Measurements from ENCODE around the gene SLC14A1. TPM values are rescaled to one million over a fixed set of nuclear protein-coding genes. Genes with fewer than 3 reads are reported as not detected.

SLC14A1 gene
- total RNA-seq, 1 donor from 2014 or later, result 3.4 TPM

DNA sequence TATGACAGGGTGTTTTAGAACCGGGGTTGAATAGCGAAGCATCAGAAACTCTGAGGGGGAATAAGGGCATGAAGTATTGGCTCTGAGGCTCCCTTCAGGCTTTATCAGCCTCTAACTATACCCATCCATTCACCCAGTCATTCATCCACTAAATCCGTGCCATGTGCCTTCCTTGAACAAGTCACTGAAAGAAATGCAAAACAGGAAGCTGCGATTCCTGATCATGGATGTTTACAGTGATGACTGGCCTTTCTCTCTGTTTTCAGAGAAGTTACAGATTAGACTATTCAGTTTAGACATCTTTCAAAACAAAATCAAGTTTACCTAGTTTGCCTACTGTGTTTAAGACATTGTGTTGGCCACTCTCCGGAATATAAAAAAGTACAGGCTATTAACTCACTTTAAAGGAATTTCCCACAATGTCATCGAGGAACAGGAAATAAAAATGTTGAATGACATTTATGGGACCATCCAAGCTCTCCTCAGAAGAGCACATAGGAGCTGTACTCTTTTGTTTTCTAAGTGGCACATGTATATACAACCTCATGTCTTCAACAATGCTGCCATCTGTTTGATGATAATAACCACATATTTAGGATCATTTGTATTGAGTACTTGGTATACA, 43.8 kb upstream of the SLC14A1 start:
- no peak for TF ChIP-seq POLR2A (IDR thresholded peaks at IDR 0.05)
- TF ChIP-seq POLR2AphosphoS5 (IDR thresholded peaks at IDR 0.05; ENCODE audit: insufficient read depth in 1 of 2, low read depth in 1 of 2), result no peak
- TF ChIP-seq, protein P1, sequence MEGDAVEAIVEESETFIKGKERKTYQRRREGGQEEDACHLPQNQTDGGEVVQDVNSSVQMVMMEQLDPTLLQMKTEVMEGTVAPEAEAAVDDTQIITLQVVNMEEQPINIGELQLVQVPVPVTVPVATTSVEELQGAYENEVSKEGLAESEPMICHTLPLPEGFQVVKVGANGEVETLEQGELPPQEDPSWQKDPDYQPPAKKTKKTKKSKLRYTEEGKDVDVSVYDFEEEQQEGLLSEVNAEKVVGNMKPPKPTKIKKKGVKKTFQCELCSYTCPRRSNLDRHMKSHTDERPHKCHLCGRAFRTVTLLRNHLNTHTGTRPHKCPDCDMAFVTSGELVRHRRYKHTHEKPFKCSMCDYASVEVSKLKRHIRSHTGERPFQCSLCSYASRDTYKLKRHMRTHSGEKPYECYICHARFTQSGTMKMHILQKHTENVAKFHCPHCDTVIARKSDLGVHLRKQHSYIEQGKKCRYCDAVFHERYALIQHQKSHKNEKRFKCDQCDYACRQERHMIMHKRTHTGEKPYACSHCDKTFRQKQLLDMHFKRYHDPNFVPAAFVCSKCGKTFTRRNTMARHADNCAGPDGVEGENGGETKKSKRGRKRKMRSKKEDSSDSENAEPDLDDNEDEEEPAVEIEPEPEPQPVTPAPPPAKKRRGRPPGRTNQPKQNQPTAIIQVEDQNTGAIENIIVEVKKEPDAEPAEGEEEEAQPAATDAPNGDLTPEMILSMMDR (IDR thresholded peaks at IDR 0.05), result no peak
- Histone ChIP-seq H3K27me3 (no peaks in the 10 kb centered on the region), H3K4me1 (no peaks in the 10 kb centered on the region), H3K4me3 (no peak overlapping the region), H3K9me3 (no peaks in the 10 kb centered on the region), H3K36me3 (no peaks in the 10 kb centered on the region), H3K27ac (no peak overlapping the region)
- intact Hi-C loops (cut with DNase I), result loop anchor here (10.0 kb wide), 2 partner anchors 195 to 395 kb away; partner anchors contain the start of gene PSTPIP2
- no peak for DNase-seq (ENCODE audit: extremely low spot score in 2 of 2)

DNA sequence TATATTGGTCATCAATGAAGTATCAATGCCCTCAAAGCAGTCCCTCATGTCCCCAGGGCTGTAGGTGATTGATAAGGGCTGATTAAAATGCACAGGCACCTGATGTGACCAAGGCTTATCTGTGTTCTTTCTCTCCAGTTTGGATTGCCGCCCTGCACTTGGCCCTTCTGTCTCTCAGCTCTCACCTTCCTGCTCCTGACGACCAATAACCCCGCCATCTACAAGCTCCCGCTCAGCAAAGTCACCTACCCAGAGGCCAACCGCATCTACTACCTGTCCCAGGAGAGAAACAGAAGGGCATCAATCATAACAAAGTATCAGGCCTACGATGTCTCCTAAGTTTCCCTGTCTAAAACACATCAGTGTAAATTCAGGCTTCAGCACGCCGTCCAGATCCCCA, 41.8 kb upstream of the SLC14A1 start:
- H3K4me1 ChIP-seq, result no peaks in the 10 kb centered on the region
- DNase-seq (ENCODE audit: extremely low spot score in 2 of 2), result peak in 1 of 2 donors; percentile 28
- intact Hi-C loops (cut with DNase I), result loop anchor here (10.0 kb wide), 2 partner anchors 193 to 393 kb away; partner anchors contain the start of gene PSTPIP2
- no peak overlapping the region for H3K27ac ChIP-seq
- TF ChIP-seq POLR2AphosphoS5 (IDR thresholded peaks at IDR 0.05; ENCODE audit: insufficient read depth in 1 of 2, low read depth in 1 of 2) (no peak), POLR2A (IDR thresholded peaks at IDR 0.05) (no peak)
- TF ChIP-seq, protein P1 (IDR thresholded peaks at IDR 0.05), result no peak
- H3K27me3 ChIP-seq, result no peaks in the 10 kb centered on the region
- no peak overlapping the region for H3K4me3 ChIP-seq
- H3K36me3 ChIP-seq, result no peaks in the 10 kb centered on the region
- no peaks in the 10 kb centered on the region for H3K9me3 ChIP-seq

DNA sequence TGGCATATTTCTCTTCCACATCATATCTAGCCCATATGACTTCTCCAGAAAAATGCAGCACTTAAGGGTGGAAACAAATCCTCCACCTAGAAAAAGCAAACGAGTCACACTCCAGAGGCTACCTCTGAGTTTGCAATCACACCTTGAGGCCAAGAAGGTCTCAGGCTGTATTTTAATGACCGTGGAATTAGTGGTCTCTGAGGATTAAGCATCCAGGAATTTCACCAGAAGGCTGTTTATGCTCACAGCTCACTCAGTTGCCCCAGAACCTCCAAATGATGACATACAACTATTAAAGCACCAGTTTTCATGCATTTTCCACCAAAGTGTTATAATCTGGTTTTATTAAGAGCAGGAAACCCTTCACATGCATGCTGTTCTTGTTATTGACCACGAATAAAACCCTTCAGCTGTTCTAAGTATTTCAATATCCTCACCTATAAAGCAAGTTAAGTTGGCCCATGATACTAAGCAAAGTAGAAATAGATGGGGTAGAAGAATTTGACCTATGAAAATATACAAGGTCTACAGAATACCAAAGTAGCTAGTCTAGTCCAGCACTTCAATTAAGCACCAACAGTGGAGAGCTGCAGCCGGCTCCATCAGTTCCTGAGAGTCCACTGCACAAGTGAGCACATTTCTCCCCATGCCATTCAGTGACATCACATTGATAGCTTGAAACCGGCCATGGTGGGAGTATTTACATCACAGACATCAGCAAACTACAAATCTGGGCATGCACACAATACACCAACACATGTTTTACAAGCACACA, 39.5 kb upstream of the SLC14A1 start:
- H3K4me1 ChIP-seq, result no peaks in the 10 kb centered on the region
- H3K36me3 ChIP-seq, result no peaks in the 10 kb centered on the region
- DNase-seq (ENCODE audit: extremely low spot score in 2 of 2), result no peak
- no peak overlapping the region for H3K27ac ChIP-seq
- H3K27me3 ChIP-seq, result no peaks in the 10 kb centered on the region
- H3K4me3 ChIP-seq, result no peak overlapping the region
- no peak for TF ChIP-seq POLR2A (IDR thresholded peaks at IDR 0.05)
- no peak for TF ChIP-seq POLR2AphosphoS5 (IDR thresholded peaks at IDR 0.05; ENCODE audit: insufficient read depth in 1 of 2, low read depth in 1 of 2)
- TF ChIP-seq, protein P1 (IDR thresholded peaks at IDR 0.05), result no peak
- no peaks in the 10 kb centered on the region for H3K9me3 ChIP-seq
- intact Hi-C loops (cut with DNase I), result loop anchor here (10.0 kb wide), 2 partner anchors 190 to 390 kb away; partner anchors contain the start of gene PSTPIP2

DNA sequence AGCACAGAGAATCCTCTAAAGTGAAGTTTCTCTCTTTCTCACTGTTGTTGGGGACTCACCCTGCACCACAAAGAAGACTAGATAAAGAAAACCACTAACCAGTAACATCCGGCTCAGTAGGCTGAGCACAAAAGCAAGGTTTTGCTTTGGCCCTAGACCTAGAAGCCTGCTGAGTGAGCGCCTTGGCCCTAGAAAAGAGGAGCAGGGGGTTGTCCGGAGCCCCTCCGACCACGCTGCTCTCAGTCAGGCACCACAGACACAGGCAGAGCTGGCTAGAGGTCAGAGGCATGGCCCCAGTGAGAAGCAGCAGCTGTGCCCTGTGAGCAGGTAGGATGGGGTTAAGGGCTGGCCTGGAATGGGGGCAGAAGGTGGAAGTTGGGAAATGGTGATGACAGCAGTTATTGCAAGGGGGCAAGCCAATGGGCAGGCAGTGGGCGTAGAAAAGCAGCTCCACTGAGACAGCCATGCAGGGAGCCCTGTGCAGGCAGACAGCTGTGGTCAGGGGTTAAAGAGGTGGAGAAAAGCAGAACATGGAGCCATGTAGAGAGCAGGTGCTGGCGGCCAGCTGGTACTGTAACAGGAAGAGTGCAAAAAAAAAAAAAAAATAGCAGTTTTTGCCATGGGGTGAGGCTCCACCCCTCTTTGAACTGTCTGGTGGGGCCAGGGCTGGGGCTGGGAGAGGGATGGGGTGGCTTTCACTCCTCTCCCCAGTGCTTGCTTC, 36.9 kb upstream of the SLC14A1 start:
- intact Hi-C loops (cut with DNase I), result loop anchor here (10.0 kb wide), 2 partner anchors 188 to 388 kb away; partner anchors contain the start of gene PSTPIP2
- DNase-seq (ENCODE audit: extremely low spot score in 2 of 2), result peak in 1 of 2 donors; percentile 95
- H3K27me3 ChIP-seq, result no peaks in the 10 kb centered on the region
- H3K9me3 ChIP-seq, result no peaks in the 10 kb centered on the region
- H3K27ac ChIP-seq, result no peak overlapping the region
- H3K4me1 ChIP-seq, result no peaks in the 10 kb centered on the region
- no peaks in the 10 kb centered on the region for H3K36me3 ChIP-seq
- H3K4me3 ChIP-seq, result no peak overlapping the region
- TF ChIP-seq POLR2A (IDR thresholded peaks at IDR 0.05) (no peak), POLR2AphosphoS5 (IDR thresholded peaks at IDR 0.05; ENCODE audit: insufficient read depth in 1 of 2, low read depth in 1 of 2) (peak in 1 of 2 donors; percentile 38)
- TF ChIP-seq, protein P1 (IDR thresholded peaks at IDR 0.05), result no peak

Measured in vagina (tissue), 2 donors.